NCI-H1048 (cell line): Measurements from ENCODE around the gene ASPHD1.
"Not testable (repeated sequence)": the region's sequence is repeated elsewhere in the genome, so short reads cannot be mapped to it uniquely, and the experiment has no call there.

Experiments used
- DNase-seq: peaks from one replicate; lab custom pipeline; 2025; lab: John Stamatoyannopoulos, UW

The ASPHD1 gene

DNA sequence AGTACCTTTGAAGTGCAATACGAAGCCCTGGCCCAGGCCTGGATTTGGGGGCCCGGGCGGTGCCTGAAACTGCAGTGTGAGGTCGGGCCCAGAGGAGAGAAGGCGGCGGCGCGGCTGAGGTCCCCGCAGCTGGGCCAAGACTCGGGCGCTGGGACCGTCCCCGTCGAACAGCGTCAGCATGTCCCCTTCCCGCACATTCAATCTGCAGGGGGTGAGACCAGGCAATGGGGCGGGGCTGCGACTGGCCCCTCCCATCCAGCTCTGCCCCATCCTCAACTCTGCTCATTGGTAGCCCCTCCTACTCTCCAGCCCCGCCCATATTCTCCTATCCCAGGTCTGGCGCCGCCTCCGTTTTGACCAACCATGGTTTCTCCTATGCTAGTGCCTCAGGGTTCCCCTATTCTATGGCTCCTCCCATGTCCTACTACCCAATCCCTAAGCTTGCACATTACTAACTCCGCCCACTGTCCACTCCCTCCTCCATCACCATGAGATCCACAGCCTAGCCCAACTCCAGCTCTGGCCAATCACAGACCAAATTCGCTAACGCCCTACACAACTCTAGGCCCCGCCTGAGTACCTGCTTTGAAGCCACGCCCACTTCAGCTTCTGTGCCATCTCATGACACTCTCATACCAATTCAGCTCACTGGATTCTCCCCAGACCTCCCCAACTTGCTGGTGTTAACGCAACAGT is 22.9 kb upstream of the ASPHD1 start:
- DNase-seq = peak; percentile 92

DNA sequence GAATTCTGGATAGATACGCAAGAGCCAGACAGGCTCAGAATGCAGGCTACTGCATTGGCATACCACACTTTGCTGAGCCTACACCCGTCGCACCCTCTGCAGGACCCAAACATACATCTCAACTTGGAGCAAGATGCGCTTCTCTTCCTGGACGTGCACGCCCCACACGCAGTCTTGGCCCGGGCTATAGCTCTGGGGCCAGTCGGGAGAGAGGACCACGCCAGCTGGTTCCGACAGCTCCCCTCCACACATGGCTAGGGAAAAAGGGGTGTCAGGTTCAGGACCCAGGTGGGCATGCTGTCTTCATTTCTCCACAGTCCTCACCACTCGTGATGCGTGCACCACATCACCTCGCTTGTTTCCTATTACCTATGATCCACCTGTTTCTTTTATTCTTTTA is 22.1 kb upstream of the ASPHD1 start:
- DNase-seq = no peak

DNA sequence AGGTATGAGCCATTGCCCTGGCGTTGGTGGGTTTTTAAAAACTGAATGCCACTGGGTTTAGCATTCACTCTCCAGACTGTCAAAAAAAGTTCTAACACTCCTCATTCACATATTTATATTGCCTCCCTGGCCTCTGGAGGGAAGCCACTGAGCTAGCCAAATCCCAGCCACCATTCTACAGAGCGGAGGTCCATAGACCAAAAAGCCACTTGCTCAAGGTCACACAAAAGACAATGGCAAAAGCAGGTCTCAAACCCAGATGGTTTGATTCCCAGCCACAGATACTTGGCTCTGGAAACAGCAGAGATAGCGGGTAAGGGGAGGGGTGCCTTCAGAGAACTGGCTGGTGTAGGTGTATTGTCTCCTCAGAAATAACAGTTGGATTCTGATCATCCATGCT is 19.2 kb upstream of the ASPHD1 start:
- DNase-seq = no peak

DNA sequence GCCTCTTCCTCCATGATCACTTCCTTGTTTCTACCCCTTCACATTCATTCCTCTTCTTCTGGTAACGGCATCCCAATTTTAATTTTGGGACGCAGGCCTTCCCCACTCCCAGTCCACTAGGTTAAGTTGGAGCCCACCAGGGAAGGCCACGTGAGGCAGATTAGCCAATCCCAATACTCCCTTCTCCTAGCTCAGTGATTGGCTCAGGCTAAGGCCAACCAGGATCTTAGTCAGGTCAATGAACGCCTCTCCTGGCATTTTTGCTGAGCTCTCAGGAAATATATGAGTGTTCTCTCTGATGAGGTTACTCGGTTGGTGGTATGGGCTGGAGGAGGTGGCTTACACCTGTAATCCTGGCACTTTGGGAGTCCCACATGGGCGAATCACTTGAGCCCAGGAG is 16.3 kb upstream of the ASPHD1 start:
- DNase-seq = no peak

DNA sequence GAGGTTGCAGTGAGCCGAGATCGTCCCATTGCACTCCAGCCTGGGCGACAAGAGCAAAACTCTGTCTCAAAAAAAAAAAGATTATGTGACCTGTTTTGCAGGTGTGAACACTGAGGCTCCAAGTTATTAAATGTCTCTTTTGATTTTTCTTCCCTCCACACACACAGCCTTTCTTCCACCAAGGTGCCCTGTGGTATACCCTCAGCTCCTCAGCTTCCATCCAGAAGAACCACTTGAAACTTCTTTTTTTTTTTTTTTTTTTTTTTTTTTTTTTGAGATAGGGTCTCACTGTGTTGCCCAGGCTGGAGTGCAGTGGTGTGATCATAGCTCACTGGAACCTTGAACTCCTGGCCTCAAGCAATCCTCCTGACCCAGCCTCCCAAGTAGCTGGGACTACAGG is 10.9 kb upstream of the ASPHD1 start:
- DNase-seq = not testable (repeated sequence)

DNA sequence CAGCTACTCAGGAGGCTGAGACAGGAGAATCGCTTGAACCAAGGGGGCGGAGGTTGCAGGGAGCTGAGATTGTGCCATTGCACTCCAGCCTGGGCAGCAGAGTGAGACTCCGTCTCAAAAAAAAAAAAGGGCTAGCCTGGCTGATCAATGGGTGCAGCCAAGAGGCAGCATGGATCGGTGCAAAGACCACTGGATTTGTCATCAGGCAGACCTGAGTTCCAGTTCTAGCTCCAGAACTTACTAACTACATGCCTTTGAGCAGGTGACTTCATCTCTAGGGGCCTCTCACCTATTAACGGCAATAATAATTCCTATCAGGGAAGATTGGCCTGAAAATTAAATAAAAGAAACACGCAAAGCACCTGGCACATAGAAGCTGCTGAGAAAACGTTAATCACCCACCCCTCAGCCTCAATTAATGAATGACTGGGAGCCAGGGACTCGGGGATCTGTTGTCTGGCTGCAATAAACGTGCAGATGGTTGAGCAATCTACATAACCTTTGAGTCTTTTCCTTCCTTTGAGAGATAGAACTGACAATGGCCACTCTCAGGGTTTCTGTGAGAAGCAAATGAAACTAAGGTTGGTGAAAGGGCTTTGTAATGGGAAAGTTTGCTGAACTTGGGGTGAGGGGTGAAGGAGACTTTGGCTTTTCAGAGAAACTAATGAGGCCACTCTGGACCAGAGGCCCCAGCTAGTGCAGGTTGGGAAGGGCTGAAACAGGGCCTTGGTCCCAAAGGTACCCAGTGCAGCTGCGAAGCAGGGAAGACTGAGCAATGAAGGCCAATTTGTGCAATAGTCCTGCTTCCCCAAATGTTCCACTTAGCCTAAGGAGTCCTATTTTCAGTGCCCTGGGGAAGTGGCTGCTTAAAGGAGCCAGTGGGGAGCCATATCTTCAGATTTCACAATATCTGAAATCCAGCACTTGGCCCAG is 8.5 kb upstream of the ASPHD1 start:
- no peak for DNase-seq

DNA sequence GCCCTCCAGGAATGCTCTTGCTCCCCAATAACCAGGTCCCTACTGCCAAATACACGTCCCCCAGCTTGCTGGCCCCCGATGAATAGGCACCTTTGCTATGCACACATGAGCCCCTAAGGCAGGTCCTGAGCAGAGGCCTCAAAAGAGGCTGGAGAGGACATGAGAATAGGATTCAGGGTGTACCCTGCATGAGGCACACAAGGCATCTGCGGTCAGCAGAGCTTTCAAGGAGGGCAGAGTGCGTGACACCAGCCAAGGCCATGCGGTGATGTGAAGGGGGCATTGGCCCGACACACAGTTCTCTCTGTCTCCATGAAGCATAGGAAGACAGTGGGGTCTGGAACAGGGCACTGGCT is 7.9 kb upstream of the ASPHD1 start:
- DNase-seq = no peak

DNA sequence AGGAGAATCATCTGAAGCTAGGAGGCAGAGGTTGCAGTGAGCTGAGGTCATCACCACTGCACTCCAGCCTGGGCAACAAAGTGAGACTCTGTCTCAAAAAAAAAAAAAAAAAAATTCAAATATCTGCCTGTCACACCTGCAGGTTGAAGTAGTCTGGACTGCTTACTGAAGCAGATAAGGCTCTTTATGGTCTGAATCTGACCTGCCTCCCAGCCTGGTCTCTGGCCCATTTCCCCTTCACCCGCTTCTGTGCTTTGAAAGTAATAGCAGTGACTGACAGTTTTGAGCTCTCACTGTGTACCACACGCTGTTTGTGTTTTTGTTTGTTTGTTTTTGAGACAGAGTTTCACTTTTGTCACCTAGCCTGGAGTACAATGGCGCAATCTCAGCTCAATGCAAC is 6.7 kb upstream of the ASPHD1 start:
- no peak for DNase-seq

DNA sequence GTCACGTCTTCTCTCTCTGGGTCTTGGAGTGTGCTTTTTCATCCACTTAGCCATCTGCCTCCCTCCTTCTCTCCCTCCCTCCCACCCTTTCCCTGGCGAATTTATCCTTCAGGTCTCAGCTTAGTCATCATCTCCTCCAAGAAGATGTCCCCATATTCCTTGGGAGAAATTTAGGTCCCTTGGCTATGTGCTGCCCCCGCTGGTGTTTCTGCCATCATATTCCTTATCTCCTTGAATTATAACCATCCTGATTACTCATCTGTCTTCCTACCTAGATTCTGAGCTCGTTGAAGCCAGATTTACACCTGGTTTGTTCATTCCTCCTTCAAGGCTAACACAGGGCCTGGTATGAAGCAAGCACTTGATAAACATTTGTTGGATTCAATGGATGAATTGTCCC is 5.9 kb upstream of the ASPHD1 start:
- no peak for DNase-seq

DNA sequence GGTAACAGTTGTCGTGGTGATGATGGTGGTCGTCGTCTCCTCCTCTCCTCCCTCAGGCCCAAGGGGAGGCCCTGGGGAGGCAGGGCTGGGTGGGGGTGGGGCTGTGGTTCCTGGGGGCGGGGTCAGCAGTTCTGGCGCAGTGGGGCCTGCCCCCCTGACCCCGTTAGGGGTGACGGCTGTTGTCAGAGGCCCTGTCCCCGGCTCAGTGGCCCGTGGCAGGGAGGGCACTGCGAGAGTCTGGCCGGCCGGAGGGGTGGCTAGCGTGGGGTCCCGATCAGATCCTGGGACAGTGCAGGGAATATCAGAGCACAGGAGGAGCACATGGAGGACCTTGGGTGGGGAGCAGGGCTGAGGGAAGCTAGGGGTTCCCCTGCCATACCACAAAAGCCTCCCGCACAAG is 3.4 kb upstream of the ASPHD1 start:
- DNase-seq = no peak

DNA sequence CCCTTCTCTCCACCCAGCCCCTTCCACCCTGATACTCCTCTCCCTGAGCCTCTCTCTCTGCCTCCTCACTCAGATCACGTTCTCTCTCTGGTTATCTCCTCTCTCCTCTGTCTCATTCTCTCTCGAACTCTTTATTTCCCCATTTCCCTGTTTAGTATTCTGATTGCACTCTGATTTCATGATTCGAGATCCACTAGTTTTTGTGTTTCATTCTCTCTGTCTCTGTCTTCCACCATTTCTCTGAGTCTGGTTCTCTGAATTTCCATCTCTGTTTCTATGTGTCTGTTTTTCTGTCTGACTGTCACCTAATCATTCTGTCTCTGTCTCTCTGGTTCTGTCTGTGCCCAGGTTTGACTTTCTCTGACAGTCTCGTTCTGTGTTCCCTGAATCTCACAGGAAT is 3.0 kb upstream of the ASPHD1 start:
- DNase-seq = no peak

DNA sequence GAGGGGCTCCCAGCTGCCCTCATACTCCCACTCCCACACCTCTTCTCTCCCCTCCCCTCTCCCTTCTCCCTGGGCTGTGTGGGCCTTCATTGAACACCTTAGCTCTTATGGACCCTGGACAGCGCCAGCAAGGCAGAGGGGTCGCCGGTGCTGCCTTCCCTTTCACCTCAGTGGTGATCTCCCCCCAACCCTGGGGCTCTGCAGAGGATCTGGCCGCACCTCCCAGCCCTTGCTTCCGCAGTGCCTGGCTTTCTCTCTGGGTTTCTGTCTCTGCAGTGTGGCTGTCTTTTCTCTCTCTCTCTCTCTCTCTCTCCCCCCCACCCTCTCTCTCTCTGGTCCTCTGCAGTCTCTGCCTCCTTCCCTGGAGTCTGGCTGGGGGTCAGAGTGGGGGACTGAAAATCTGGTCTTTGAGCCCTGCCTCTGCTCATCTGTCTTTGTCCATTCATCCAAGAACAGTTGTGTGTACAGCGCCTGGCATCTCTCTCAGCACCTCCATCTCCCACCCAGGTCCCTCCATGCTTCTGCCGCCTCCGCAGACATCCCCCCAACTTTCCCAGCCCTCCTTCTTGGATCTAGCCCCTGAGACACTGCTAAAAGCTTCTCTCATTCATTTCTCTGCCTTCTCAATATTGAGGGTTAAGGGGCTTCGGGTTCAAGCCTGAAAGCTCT is 2.0 kb upstream of the ASPHD1 start:
- DNase-seq = no peak

DNA sequence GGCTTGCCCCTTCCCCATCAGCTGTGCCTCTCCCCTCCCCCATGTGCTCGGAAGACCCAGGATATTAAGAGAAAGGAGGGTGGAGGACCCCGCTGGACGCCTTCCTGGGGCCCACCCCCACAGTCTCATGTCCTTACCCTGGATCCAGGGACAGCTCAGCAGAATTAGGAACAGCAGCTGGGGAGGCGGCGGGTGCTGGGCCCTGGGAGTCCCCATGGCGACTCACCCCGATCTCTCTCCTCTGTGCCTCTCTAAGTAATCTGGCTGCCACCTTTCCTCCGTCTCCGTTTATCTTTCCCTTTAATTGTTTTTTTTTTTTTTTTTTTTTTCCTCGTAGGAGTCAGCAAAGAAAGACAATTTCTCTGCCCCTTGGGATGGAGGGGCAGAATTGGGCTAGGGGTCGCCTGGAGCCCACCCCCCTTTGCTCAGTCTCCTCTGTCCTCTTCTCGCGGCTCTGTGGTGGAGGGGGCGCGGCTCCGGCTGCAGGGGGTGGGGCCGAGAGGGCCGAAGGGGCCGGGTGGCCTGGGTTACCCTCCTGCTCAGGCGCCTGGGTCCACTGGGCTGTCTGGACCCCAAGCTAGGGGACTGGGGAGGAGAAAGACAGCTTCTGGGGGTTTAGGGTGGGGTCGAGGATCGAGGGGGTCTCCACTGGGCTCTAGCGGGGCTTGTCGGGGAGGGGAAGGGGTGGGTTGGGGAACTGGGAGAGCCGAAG is 1.3 kb upstream of the ASPHD1 start:
- DNase-seq = no peak

DNA sequence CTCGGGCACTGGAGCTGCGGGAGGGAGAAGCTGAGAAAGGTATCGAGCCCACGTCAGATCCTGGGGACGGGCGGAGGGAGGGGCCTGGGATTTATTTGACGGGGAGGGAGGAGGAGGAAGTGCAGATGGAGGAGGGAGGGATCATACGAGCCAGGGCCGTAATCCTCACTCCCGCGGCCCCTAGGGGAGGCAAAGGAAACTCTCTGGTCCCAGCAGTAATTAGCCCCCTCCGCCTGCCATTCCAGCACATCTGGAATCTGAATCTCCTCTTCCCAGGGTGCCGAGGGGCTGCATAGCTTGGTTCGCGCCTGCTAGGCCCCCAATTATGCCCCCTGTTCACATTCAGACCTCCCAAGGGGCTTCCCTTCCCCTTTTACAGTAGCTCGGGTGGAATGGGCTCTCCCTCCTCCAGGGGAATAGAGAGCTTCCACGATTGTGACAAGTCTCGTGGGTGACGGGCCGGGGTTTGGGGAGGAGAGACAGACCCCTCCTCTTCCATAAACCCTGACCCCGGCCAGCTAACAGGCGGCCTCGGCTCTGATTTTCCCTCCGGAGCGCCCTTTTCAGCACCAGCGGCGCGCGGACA is 679 bp upstream of the ASPHD1 start, which contains the start of gene SEZ6L2:
SEZ6L2 (minus strand) TSS at position 35 of the 586 bp plus-strand sequence. CDS start 531 bp downstream, outside the sequence.
- DNase-seq = peak; percentile 43

DNA sequence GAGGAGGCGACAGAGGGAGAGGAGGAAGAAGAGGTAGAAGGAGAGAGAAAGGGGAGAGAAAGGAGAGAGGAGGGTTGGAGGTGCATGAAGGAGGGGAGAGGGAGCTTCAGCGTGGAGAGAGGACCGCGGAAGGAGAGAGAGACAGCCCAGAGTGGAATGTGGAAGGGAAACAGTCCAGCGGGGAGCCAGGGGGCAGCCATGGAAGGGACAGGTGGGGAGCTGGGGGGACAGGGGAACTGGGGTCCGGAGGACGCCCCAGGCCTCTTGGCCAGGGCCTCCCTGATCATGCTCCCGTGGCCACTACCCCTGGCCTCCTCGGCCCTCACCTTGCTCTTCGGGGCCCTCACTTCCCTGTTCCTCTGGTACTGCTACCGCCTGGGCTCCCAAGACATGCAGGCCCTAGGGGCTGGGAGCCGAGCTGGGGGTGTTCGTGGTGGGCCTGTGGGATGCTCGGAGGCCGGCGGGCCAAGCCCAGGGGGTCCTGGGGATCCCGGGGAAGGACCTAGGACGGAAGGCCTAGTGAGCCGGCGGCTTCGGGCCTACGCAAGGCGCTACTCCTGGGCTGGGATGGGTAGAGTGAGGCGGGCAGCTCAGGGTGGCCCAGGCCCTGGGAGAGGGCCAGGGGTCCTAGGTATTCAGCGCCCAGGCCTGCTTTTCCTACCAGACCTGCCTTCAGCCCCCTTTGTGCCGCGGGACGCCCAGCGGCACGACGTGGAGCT is 759 bp downstream of the ASPHD1 start:
- DNase-seq = no peak

DNA sequence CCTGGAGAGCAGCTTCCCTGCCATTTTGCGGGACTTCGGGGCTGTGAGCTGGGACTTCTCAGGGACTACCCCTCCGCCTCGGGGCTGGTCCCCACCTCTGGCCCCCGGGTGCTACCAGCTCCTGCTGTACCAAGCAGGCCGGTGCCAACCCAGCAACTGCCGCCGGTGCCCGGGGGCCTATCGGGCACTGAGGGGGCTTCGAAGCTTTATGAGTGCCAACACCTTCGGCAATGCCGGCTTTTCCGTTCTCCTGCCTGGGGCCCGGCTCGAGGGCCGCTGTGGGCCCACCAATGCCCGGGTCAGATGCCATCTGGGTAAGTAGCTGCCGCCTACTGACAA is 1.3 kb downstream of the ASPHD1 start:
- no peak for DNase-seq

DNA sequence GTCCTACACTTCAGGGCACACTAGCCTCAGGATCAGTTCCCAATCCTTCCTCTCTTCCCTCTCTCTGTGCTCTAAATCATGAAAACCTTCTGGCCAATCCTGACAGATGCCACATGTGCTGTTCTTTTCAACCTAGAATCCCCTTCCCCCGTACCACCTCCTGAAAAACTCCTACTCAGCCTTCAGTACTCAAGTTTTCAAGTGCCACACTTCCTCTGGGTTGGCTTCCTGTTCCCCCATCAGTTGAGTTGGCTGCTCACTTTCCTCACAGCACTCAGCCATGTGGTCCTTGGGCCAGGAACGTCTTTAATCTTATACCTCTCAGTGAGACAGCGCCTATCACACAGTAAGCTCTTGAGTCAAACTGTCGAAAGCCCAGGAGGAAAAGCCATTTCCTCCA is 3.3 kb downstream of the ASPHD1 start:
- no peak for DNase-seq

DNA sequence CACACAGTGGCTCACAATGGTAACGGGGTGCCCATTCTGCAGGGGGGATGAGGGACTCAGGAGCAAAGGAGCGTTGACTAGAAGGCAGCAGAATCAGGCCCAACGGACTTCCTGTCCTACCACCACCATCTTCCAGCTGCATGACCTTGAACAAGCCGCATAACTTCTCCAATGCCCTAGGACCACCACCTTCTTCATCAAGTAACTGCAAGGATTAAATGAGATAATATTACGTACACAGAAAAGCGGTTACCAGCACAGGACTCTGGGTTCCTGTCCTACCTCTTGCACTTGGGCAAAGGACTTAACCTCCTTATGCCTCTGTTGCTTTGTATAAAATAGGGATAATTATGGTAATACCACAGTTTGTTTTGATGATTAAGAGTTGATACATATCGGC is 4.7 kb downstream of the ASPHD1 start:
- DNase-seq = no peak

DNA sequence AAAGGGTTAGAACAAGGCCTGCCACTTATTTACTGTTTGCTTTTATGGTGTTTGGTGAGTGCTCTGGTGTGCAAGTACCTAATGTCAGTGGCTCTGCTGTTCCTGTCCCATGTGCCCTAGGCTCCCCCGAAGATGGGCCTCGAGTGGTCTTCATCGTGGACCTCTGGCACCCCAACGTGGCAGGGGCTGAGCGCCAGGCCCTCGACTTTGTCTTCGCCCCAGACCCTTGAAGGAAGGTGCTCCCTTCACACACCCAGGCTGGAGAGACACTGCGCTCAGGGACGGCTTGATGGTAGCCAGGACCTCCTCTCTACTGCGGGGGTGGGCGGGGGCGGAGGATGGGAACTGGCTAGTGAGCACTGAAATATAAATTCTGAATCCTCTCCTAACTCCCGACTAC is 5.4 kb downstream of the ASPHD1 start:
- DNase-seq = no peak

DNA sequence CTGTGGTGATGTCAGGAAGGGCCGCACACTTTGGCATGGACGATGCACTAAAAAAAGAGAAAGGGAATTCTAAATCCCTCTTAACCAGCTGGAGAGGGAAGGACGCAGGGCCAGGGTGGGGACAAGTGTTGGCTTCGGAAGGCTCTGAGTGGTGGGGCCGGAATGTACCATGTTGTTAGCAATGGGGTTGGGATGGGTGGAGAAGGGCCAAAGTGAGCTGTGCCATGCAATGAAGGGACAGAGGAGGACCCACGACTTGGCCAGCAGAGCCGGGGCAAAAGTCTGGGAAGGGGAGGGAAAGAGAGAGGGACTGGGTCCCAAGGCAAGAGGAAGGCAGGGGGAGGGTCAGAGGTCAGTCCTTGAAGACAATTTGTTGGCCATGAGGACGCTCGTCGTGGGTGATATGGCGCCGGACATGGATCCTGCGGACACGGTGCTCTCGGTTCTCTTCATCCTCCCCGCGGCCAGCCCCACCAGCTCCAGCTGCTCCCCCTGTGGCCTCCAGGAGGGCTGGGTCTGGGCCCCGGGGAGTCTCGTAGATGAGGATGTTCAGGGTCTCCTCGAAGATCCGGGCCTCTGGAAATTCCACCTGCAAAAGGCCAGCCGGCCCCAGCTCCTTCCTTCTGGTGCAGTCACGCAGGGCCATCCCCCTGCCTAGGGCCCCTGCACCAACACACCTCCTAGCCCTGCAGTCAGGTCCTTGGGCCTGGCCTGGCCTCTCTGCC is 6.4 kb downstream of the ASPHD1 start:
- DNase-seq = no peak

DNA sequence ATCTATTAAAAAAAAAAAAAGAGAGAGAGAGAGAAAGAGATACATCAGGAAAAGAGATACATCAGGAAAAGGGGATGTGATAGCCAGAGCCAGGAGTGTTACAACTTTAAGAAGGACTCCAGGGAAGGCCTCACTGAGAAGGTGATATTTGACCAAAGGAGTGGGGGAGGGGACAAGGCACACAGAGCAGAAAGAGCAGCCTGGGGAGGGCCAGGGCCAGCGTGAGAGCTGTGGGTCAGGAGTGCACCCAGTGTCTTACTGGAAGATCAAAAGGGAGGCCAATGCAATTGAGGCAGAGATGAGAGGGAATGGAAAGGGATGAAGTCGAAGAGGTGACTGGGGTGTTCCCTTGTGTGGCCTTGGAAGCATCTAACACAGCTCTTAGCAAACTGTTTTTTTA is 7.7 kb downstream of the ASPHD1 start:
- no peak for DNase-seq
